Smooth muscle cell (in vitro differentiated cells): ENCODE data around the gene IQGAP2. TPM values are rescaled to one million over a fixed set of nuclear protein-coding genes. Genes with fewer than 3 reads are reported as not detected.
A peak's percentile ranks its signal among the peaks of the same experiment; 100 is the strongest.
"Not testable (repeated sequence)": the region's sequence is repeated elsewhere in the genome, so short reads cannot be mapped to it uniquely, and the experiment has no call there.

Source experiments
- DNase-seq: peaks from one replicate; lab custom pipeline; 2025; ENCODE audit not compliant: unreplicated experiment; lab: John Stamatoyannopoulos, UW
- H2AFZ ChIP-seq: fragments of 200-600 bp; sonication (generic); 2 replicates; pipeline ENCODE4 v1.6.0; 2016; ENCODE audit warnings: antibody characterized with exemption, low read depth, mild to moderate bottlenecking
- H3F3A ChIP-seq: fragments of 200-600 bp; sonication (generic); 2 replicates; pipeline ENCODE4 v1.6.0; 2017; ENCODE audit warnings: antibody characterized with exemption, low read depth
- H3K27ac ChIP-seq: fragments of 200-600 bp; sonication (generic); 2 replicates; pipeline ENCODE4 v1.5.1; 2016; ENCODE audit warnings: low read depth, mild to moderate bottlenecking
- H3K27me3 ChIP-seq: fragments of 200-600 bp; sonication (generic); 2 replicates; pipeline ENCODE4 v1.6.1; 2016; ENCODE audit warnings: low read depth, mild to moderate bottlenecking
- H3K36me3 ChIP-seq: fragments of 200-600 bp; sonication (generic); 2 replicates; pipeline ENCODE4 v1.5.1; 2016; ENCODE audit warnings: low read depth
- H3K4me1 ChIP-seq: fragments of 200-600 bp; sonication (generic); 2 replicates; pipeline ENCODE4 v1.5.1; 2016; ENCODE audit warnings: low read depth
- H3K4me2 ChIP-seq: fragments of 200-600 bp; sonication (generic); 2 replicates; pipeline ENCODE4 v1.6.0; 2016; ENCODE audit warnings: mild to moderate bottlenecking
- H3K4me3 ChIP-seq: fragments of 200-600 bp; sonication (generic); 2 replicates; pipeline ENCODE4 v1.5.1; 2016; ENCODE audit warnings: mild to moderate bottlenecking
- H3K79me2 ChIP-seq: fragments of 200-600 bp; sonication (generic); 2 replicates; pipeline ENCODE4 v1.6.0; 2016; ENCODE audit warnings: low read depth, mild to moderate bottlenecking
- H3K9ac ChIP-seq: fragments of 200-600 bp; sonication (generic); 2 replicates; pipeline ENCODE4 v1.6.0; 2016; ENCODE audit warnings: low read depth
- H3K9me3 ChIP-seq: fragments of 200-600 bp; sonication (generic); replicated peaks from 2 replicates; pipeline ENCODE4 v1.5.1; 2016; ENCODE audit warnings: low read depth
- H4K20me1 ChIP-seq: fragments of 200-600 bp; sonication (generic); 2 replicates; pipeline ENCODE4 v1.6.0; 2016; ENCODE audit warnings: low read depth
- CTCF ChIP-seq: fragments of 200-600 bp; sonication (generic); IDR thresholded peaks from 2 replicates; pipeline ENCODE4 v1.5.1; 2017; ENCODE audit warnings: borderline replicate concordance, mild to moderate bottlenecking, antibody characterized with exemption; ENCODE audit not compliant: insufficient read depth, poor library complexity, severe bottlenecking
- WGBS: methylation state at CpG from one replicate; pipeline ENCODE4 v1.1.7; 2016; ENCODE audit warnings: low lambda C conversion rate; 5-methylcytosine and 5-hydroxymethylcytosine counted together
- polyA plus RNA-seq: library from polyadenylated mRNA; unstranded; fragments of >200 nt; fragmentation: Nextera tagmentation; extraction: Ambion mirVana; gene quantifications from 2 replicates; pipeline ENCODE4 v1.2.1, GENCODE V29; 2016
- total RNA-seq: library from RNA; depleted of rRNA; stranded (reverse); fragments of >200 nt; gene quantifications from 2 replicates; pipeline ENCODE4 v1.2.3, GENCODE V29; 2014

Gene IQGAP2
- total and polyA plus RNA-seq, 2 experiments from 2014 or later, result 7.3 to 16.6 TPM

- WGBS, result 37% methylated on average over 3 of the region's 3 CpGs
Measured at GRCh38 chr5:76679231-76679630, 276.1 kb downstream of the IQGAP2 start.

GRCh38 chr5:76680826-76681225, 277.7 kb downstream of the IQGAP2 start:
- not testable (repeated sequence) for H3K36me3 ChIP-seq, H3K9ac ChIP-seq
- WGBS, result 90% methylated on average over 4 of the region's 4 CpGs

More at GRCh38 chr5:76679231-76679630, 276.1 kb downstream of the IQGAP2 start:
- Histone ChIP-seq H3K9ac (peak overlapping the region; percentile 7), H2AFZ (peak overlapping the region; percentile 59), H3K79me2 (no peaks in the 10 kb centered on the region), H3F3A (peaks cover 15% of the 10 kb centered on the region), H3K4me3 (no peak overlapping the region), H3K4me1 (peaks cover 8% of the 10 kb centered on the region), H4K20me1 (no peaks in the 10 kb centered on the region), H3K9me3 (no peaks in the 10 kb centered on the region), H3K4me2 (peak overlapping the region; percentile 58), H3K27me3 (no peaks in the 10 kb centered on the region), H3K36me3 (no peaks in the 10 kb centered on the region), H3K27ac (peak overlapping the region; percentile 63)
- TF ChIP-seq CTCF, result no peak
- DNase-seq, result no peak

GRCh38 chr5:76681287-76681686, 278.2 kb downstream of the IQGAP2 start:
- 94% methylated on average over 4 of the region's 4 CpGs for WGBS
- Histone ChIP-seq H3F3A (peaks cover 15% of the 10 kb centered on the region), H3K4me3 (no peak overlapping the region), H3K9ac (no peak overlapping the region), H3K36me3 (no peaks in the 10 kb centered on the region), H3K4me1 (peaks cover 8% of the 10 kb centered on the region), H3K79me2 (no peaks in the 10 kb centered on the region), H2AFZ (no peak overlapping the region), H3K4me2 (no peak overlapping the region), H3K9me3 (no peaks in the 10 kb centered on the region), H4K20me1 (no peaks in the 10 kb centered on the region), H3K27me3 (no peaks in the 10 kb centered on the region), H3K27ac (no peak overlapping the region)
- no peak for DNase-seq
- no peak for TF ChIP-seq CTCF

More at GRCh38 chr5:76680826-76681225, 277.7 kb downstream of the IQGAP2 start:
- not testable (repeated sequence) for H3K27me3 ChIP-seq, H2AFZ ChIP-seq, H4K20me1 ChIP-seq, DNase-seq, H3K4me3 ChIP-seq, H3K27ac ChIP-seq, H3K4me1 ChIP-seq, H3K79me2 ChIP-seq, H3K9me3 ChIP-seq, H3K4me2 ChIP-seq
- peaks cover 15% of the 10 kb centered on the region for H3F3A ChIP-seq

- no peak overlapping the region for H3K27ac ChIP-seq
- H3K9me3 ChIP-seq, result no peaks in the 10 kb centered on the region
- H4K20me1 ChIP-seq, result no peaks in the 10 kb centered on the region
- peaks cover 8% of the 10 kb centered on the region for H3K4me1 ChIP-seq
- H3K4me2 ChIP-seq, result no peak overlapping the region
- no peak overlapping the region for H2AFZ ChIP-seq
- H3F3A ChIP-seq, result peaks cover 15% of the 10 kb centered on the region
- TF ChIP-seq CTCF, result no peak
- no peaks in the 10 kb centered on the region for H3K79me2 ChIP-seq
- DNase-seq, result no peak
- WGBS, result 92% methylated on average over 2 of the region's 2 CpGs
- H3K27me3 ChIP-seq, result no peaks in the 10 kb centered on the region
- no peaks in the 10 kb centered on the region for H3K36me3 ChIP-seq
- no peak overlapping the region for H3K4me3 ChIP-seq
- H3K9ac ChIP-seq, result no peak overlapping the region
Measured at GRCh38 chr5:76682387-76682786, 279.3 kb downstream of the IQGAP2 start.
